K562 (cell line): Measurements from ENCODE around the gene CCNYL1. TPM values are rescaled to one million over a fixed set of nuclear protein-coding genes. Genes with fewer than 3 reads are reported as not detected.

Source experiments
- ATAC-seq: fragments of 200-7000 bp; cut with Tn5 transposase; 3 replicates; pipeline ENCODE4 v1.9.1; 2020; ENCODE audit warnings: moderate library complexity
- BruUV-seq: library from RNA; stranded (reverse); fragments of 400-500 nt; replicated peaks from 2 replicates; lab custom pipeline; 2021; lab: Mats Ljungman, UMichigan
- CTCF ChIA-PET: fragments of 300-600 bp; formaldehyde crosslinking; extraction: SDS; loops from one replicate; lab custom pipeline; 2021; ENCODE audit warnings: low intra/inter-chr PET ratio; lab: Yijun Ruan, JAX
- POLR2A ChIA-PET: fragments of 300-600, 350-650 bp; sonication (Branson Sonifier 250); formaldehyde crosslinking; extraction: SDS; loops from one replicate; lab custom pipeline; 2021; ENCODE audit warnings: antibody characterized with exemption, inconsistent platforms; lab: Yijun Ruan, JAX
- DNase-seq, 4 experiments: peaks; one replicate each; pipeline versions ENCODE4 v3.0.0 to v3.0.0-alpha.2; 2011 to 2018; ENCODE audit warnings: low spot score in 3 of 4, mixed read lengths in 3 of 4; ENCODE audit errors: extremely low read depth in 1 of 4
- FAIRE-seq: peaks from 2 replicates; lab custom pipeline; 2011; peaks lifted over from hg19 to GRCh38; lab: Jason Lieb, UNC
- H2AFZ ChIP-seq: 2 replicates; pipeline ENCODE4 v1.6.0; 2011; ENCODE audit warnings: low read depth, low read length, control low read depth, inconsistent platforms
- H3K27ac ChIP-seq: fragments of 200-600 bp; 3 replicates; pipeline ENCODE4 v1.8.0; 2011; ENCODE audit warnings: low read depth, mild to moderate bottlenecking, control low read depth, inconsistent platforms, low read length, moderate library complexity, mixed read lengths; ENCODE audit errors: extremely low read depth
- H3K27me3 ChIP-seq, 2 experiments: fragments of 300-600 bp in 1 of 2; 2 replicates in 1 of 2; 3 replicates in 1 of 2; pipeline versions ENCODE4 v1.6.0 to v1.8.0; 2011; ENCODE audit warnings: inconsistent platforms in 2 of 2, low read length in 2 of 2, mild to moderate bottlenecking in 1 of 2, mixed read lengths in 1 of 2, moderate library complexity in 1 of 2; ENCODE audit not compliant: control insufficient read depth in 2 of 2, insufficient read depth in 2 of 2
- H3K36me3 ChIP-seq: fragments of 300-600 bp; 3 replicates; pipeline ENCODE4 v1.8.0; 2011; ENCODE audit warnings: mild to moderate bottlenecking, low read length, inconsistent platforms; ENCODE audit not compliant: control insufficient read depth, insufficient read depth
- H3K4me1 ChIP-seq, 2 experiments: fragments of 200-600 bp in 1 of 2; replicated peaks in 1 of 2; 2 replicates in 1 of 2; 3 replicates in 1 of 2; pipeline versions ENCODE4 v1.5.1 to v1.8.0; 2011; ENCODE audit warnings: inconsistent platforms in 2 of 2, low read length in 2 of 2, mild to moderate bottlenecking in 1 of 2, mixed read lengths in 1 of 2, moderate library complexity in 1 of 2; ENCODE audit not compliant: control insufficient read depth in 2 of 2, insufficient read depth in 2 of 2
- H3K4me2 ChIP-seq: 2 replicates; pipeline ENCODE4 v1.6.1; 2011; ENCODE audit warnings: low read length, control low read depth, inconsistent platforms, mixed read lengths; ENCODE audit not compliant: insufficient read depth
- H3K4me3 ChIP-seq: fragments of 200-600 bp; sonication (generic), shearing (Covaris generic); 2 replicates; pipeline ENCODE4 v1.5.1; 2016; ENCODE audit warnings: control low read depth, inconsistent platforms
- H3K79me2 ChIP-seq: fragments of 200-600 bp; 3 replicates; pipeline ENCODE4 v1.8.0; 2011; ENCODE audit warnings: low read length, inconsistent platforms; ENCODE audit not compliant: control insufficient read depth, insufficient read depth
- H3K9ac ChIP-seq, 2 experiments: 2 replicates each; pipeline versions ENCODE4 v1.6.0 to v1.6.1; 2011; ENCODE audit warnings: low read depth in 2 of 2, low read length in 2 of 2, control low read depth in 1 of 2, inconsistent platforms in 1 of 2, mild to moderate bottlenecking in 1 of 2, mixed read lengths in 1 of 2; ENCODE audit not compliant: insufficient read depth in 1 of 2
- H3K9me1 ChIP-seq: one replicate; pipeline ENCODE4 v1.6.0; 2011; ENCODE audit warnings: inconsistent platforms, mild to moderate bottlenecking, low read length, moderate library complexity; ENCODE audit not compliant: control insufficient read depth, insufficient read depth
- H3K9me3 ChIP-seq: replicated peaks from 2 replicates; pipeline ENCODE4 v1.5.1; 2011; ENCODE audit warnings: low read depth, low read length, inconsistent platforms; ENCODE audit not compliant: control insufficient read depth, insufficient read depth
- H4K20me1 ChIP-seq: replicated peaks from 2 replicates; pipeline ENCODE4 v1.6.1; 2011; ENCODE audit warnings: low read length, inconsistent platforms, mixed read lengths; ENCODE audit not compliant: control insufficient read depth, insufficient read depth
- CSDE1 ChIP-seq, 2 experiments: fragments of 450-650 bp; IDR thresholded peaks; 2 replicates each; pipeline ENCODE4 v1.6.1; 2016; ENCODE audit warnings: mild to moderate bottlenecking in 1 of 2
- FOXP4 ChIP-seq: sonication (generic); formaldehyde crosslinking; IDR thresholded peaks from 2 replicates; pipeline ENCODE4 v1.8.0; 2022; ENCODE audit warnings: mild to moderate bottlenecking, missing genetic modification reagents, borderline replicate concordance
- HDGF ChIP-seq: fragments of 450-650 bp; IDR thresholded peaks from 2 replicates; pipeline ENCODE4 v1.6.1; 2016
- ILK ChIP-seq: fragments of 450-650 bp; IDR thresholded peaks from 2 replicates; pipeline ENCODE4 v1.6.1; 2016; ENCODE audit warnings: missing genetic modification characterization, low read depth, mild to moderate bottlenecking, missing compliant biosample characterization, moderate library complexity, borderline replicate concordance
- PHF20 ChIP-seq: fragments of 450-650 bp; IDR thresholded peaks from 2 replicates; pipeline ENCODE4 v1.6.1; 2018; ENCODE audit not compliant: partially characterized antibody
- RAD51 ChIP-seq: fragments of 450-650 bp; IDR thresholded peaks from 2 replicates; pipeline ENCODE4 v1.7.1; 2016; ENCODE audit warnings: low read depth, mild to moderate bottlenecking, borderline replicate concordance
- SMAD1 ChIP-seq: fragments of 150-350 bp; IDR thresholded peaks from 2 replicates; pipeline ENCODE4 v1.6.1; 2014; ENCODE audit warnings: low read length, low read depth; ENCODE audit not compliant: partially characterized antibody
- TARDBP ChIP-seq: fragments of 450-650 bp; IDR thresholded peaks from 2 replicates; pipeline ENCODE4 v1.6.1; 2016
- ZC3H4 ChIP-seq: sonication (generic); formaldehyde crosslinking; IDR thresholded peaks from 2 replicates; pipeline ENCODE4 v1.9.0; 2021; ENCODE audit warnings: missing genetic modification reagents, borderline replicate concordance
- ZNF785 ChIP-seq: fragments of 250-450 bp; sonication (Bioruptor Pico); IDR thresholded peaks from 2 replicates; pipeline ENCODE4 v1.4.0; 2020; ENCODE audit warnings: mild to moderate bottlenecking
- WGBS: fragments of 100-300 bp; shearing (Covaris generic); methylation state at CpG from one replicate; pipeline ENCODE4 v1.1.6; 2016; ENCODE audit warnings: low coverage, mixed read lengths; ENCODE audit not compliant: insufficient coverage; ENCODE audit errors: missing lambda C conversion rate; 5-methylcytosine and 5-hydroxymethylcytosine counted together
- in situ Hi-C: fragments of 300-500 bp; cut with MboI; formaldehyde crosslinking; loops from 4 replicates; pipeline ENCODE4 v1.15.0; 2018; ENCODE audit warnings: inconsistent platforms, mixed read lengths
- intact Hi-C: fragments of 100-400 bp; cut with micrococcal nuclease; formaldehyde crosslinking; loops from 2 replicates; pipeline ENCODE4 v1.14.2; 2022
- polyA plus RNA-seq, 8 experiments: library from polyadenylated mRNA; depleted of rRNA in 4 of 8; stranded (reverse) in 5 of 8; unstranded in 3 of 8; fragments of >200 nt; fragmentation: Nextera tagmentation in 2 of 8; fragmentation: Illumina TruSeq in 1 of 8; extraction: Ambion mirVana in 2 of 8; extraction: Trizol in 1 of 8; gene quantifications; 2 replicates each; pipeline versions ENCODE4 v1.2.1 to v1.2.3, GENCODE V29; 2011 to 2014; ENCODE audit warnings: inconsistent platforms in 1 of 8, missing spikeins in 1 of 8
- total RNA-seq, 7 experiments: library from RNA; depleted of rRNA in 6 of 7; stranded (reverse); fragments of >200 nt in 6 of 7; fragmentation: Illumina TruSeq in 2 of 7; extraction: Trizol in 2 of 7; gene quantifications; 2 replicates each; pipeline versions ENCODE4 v1.2.1 to v1.2.3, GENCODE V29; 2011 to 2021; ENCODE audit warnings: low replicate concordance in 1 of 7

CCNYL1 gene
- total and polyA plus RNA-seq, 9 of the 15 experiments (the other 6 are each of a cell fraction or from before 2014, with no cell fraction given) = 1.9 to 7.5 (median 4.7) TPM

GRCh38 chr2:207716056-207716455, 4.6 kb downstream of the CCNYL1 start:
- Histone ChIP-seq H3K9me3 (no peaks in the 10 kb centered on the region), H3K79me2 (peaks cover 8% of the 10 kb centered on the region; the same call in 2 of the 3 replicates), H2AFZ (no peak overlapping the region), H3K4me3 (no peak overlapping the region), H3K27ac (no peak overlapping the region), H3K4me2 (no peak overlapping the region), H4K20me1 (no peaks in the 10 kb centered on the region), H3K9ac (no peak overlapping the region), H3K4me1 (peaks cover 5 to 11% of the 10 kb centered on the region in 2 experiments; a peak in 4 of 5 replicates), H3K36me3 (no peaks in the 10 kb centered on the region), H3K9me1 (no peaks in the 10 kb centered on the region), H3K27me3 (no peaks in the 10 kb centered on the region)
- ATAC-seq (no peak), DNase-seq (no peak), FAIRE-seq (no peak)
- no peak for TF ChIP-seq TARDBP
- TF ChIP-seq CSDE1 (IDR thresholded peaks at IDR 0.05) = no peak
- TF ChIP-seq ILK (tag) = no peak
- TF ChIP-seq PHF20 = no peak
- POLR2A ChIA-PET = interaction anchor here (1.4 kb wide), 1 partner anchor 10 kb away, joined by 6 read pairs; no protein-coding TSS in a partner anchor
- intact Hi-C loops (no loop called here), in situ Hi-C loops (no loop called here)
- no TSS peak for BruUV-seq
- WGBS = 61% methylated on average over 5 of the region's 5 CpGs
- CTCF ChIA-PET = no interaction called here

DNA sequence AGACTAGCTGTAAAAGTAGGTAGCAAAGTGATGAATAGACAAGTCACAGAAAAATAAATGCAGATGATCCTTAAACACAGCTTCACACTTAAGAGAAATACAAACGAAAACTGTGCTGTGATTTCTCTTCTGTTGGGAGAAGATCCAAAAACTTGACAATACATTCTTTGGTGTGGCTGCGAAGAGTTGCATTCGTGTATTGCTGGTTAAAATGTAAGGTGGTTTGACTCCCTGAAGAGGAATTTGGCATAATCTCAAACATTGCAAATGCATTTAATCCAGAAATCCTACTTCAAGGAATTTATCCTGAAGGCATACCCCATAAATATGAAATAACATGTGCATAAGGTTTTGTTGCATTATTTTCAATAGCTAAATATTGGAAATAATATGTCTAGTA, 7.1 kb downstream of the CCNYL1 start:
- ChIA-PET CTCF (interaction anchor here (0.7 kb wide), 1 partner anchor 27 kb away, joined by 3 read pairs; no protein-coding TSS in a partner anchor), POLR2A (interaction anchor here (1.1 kb wide), 1 partner anchor 93 kb away, joined by 4 read pairs; no protein-coding TSS in a partner anchor)
- Histone ChIP-seq H4K20me1 (no peaks in the 10 kb centered on the region), H3K36me3 (no peaks in the 10 kb centered on the region), H3K27ac (no peak overlapping the region), H3K9me3 (no peaks in the 10 kb centered on the region), H2AFZ (no peak overlapping the region), H3K4me1 (no peaks in the 10 kb centered on the region), H3K27me3 (no peaks in the 10 kb centered on the region), H3K79me2 (no peaks in the 10 kb centered on the region), H3K9ac (no peak overlapping the region), H3K9me1 (no peaks in the 10 kb centered on the region), H3K4me3 (no peak overlapping the region), H3K4me2 (no peak overlapping the region)
- intact Hi-C loops (no loop called here), in situ Hi-C loops (no loop called here)
- DNase-seq (no peak), ATAC-seq (no peak), FAIRE-seq (no peak)
- no TSS peak for BruUV-seq
- WGBS = 49% methylated on average over 3 of the region's 3 CpGs
- TF ChIP-seq SMAD1 (no peak), RAD51 (no peak), CSDE1 (IDR thresholded peaks at IDR 0.05) (no peak), FOXP4 (no peak), HDGF (no peak), ZC3H4 (CRISPR knock-in tag) (no peak), ZNF785 (CRISPR knock-in tag) (no peak)
